H4 (cell line): ENCODE measurements around the gene PWP1. TPM values are rescaled to one million over a fixed set of nuclear protein-coding genes. Genes with fewer than 3 reads are reported as not detected.
A peak's percentile ranks its signal among the peaks of the same experiment; 100 is the strongest.

ENCODE experiments used
- DNase-seq: peaks from one replicate; pipeline ENCODE4 v3.0.0-alpha.2; 2015; ENCODE audit warnings: low spot score
- total RNA-seq: library from RNA; depleted of rRNA; stranded (reverse); fragments of >200 nt; shearing (Covaris generic); gene quantifications from 2 replicates; pipeline ENCODE4 v1.2.3, GENCODE V29; 2014; rRNA removed

Gene PWP1
- total RNA-seq: 78.2 and 80.7 TPM in 2 replicates

GRCh38 chr12:107685360-107686248, at the start of gene PWP1:
TSS of gene PWP1 (plus strand) at chr12:107685799. CDS start at chr12:107685900, 101 bp downstream.
- peak; percentile 90 for DNase-seq

DNA sequence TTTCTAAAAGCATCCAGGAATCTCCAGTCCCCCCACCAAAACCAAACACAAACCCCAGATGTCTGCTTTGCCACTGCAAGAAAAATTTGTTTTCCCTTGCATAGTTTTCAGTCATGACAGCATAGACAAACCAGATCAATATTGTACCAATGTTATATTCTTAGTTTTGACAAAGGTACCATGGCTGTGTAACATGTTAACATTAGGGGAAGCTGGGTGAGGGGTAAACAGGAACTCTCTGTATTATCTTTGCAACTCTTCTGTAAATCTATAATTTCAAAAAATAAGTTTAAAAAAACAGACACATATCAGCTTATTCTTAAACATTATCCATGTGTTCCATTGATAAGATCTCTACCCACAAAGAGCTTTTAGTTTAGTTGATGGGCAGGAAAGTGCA, 44.4 kb upstream of the PWP1 start:
- no peak for DNase-seq

DNA sequence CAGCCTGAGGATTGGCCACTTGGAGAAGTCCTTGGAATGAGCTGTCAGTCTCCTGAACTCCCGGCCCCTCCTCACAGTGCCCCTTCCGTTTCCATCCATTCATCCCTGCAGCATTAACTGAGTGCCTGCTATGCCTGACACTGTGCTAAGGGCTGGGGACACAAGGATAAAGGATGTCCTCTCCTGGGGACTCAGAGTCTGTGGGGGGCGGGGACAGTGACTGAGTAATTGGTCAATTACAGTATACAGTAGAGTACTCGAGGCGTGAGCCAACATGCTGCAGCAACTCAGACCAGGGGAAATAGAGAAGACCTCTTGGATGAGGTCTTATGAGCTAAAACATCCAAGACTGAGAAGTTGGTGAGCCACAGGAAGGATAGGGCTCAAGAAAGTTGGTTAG, 43.4 kb upstream of the PWP1 start:
- no peak for DNase-seq

DNA sequence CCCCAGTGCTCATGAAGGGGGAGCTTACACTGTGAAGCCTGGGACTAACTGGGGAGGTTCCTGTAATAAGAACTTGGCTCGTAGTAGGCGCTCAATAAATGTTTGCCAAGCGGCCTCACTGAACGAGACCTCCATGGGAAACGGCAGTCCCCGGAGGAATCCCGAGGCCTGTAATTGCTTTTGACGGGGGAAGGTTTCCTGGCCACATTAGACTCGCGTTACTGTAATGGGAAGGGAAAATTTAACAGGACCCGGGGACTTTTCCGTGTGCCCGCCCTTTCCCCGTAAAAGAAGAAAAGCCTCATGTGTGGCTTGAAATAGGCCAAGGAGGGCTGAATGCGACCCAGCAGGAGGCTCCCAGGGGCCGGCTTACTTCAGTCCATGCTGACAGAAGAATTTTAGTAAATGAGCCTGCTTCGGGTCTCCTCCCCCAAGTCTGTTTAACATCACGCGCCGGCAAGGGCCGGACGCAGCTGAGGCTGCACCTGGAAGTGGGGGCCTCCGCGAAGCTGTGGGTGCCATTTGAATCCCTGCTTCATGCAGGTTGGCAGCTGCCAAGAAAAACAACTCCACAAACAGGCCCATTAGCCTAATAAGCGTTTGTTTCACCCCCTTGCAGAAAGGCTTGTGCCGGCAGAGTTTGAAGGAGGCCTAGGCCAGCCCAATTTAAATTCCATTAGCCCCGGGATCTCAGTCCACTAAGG, 39.8 kb upstream of the PWP1 start:
- no peak for DNase-seq

- no peak for DNase-seq
These were observed 39.2 kb upstream of the PWP1 start for GRCh38 chr12:107646436-107646835.

DNA sequence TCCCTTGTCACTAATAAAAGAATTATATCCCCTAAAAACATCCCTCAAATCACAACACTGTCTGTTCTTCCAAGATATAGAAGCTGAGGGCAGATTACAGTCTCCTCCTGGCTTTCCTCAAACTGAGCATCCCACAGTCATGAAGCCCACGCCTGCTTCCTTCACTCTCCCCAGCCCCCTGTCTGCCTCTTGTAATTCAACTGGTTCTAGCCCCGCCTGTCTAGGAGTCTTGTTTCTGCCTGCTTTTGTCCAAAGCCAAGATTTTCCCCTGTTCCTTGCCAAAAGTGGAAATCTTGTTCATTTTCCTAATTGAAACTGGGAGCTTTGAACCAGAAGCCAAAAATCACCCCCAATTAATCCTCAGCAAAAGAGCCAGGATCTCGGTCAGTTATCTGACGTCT, 35.9 kb upstream of the PWP1 start:
- DNase-seq: no peak

GRCh38 chr12:107650977-107651376, 34.6 kb upstream of the PWP1 start:
- no peak for DNase-seq

- DNase-seq: no peak
These were observed 33.8 kb upstream of the PWP1 start for GRCh38 chr12:107651571-107652449.

- DNase-seq: no peak
These were observed 32.1 kb upstream of the PWP1 start for GRCh38 chr12:107653519-107653918.

- DNase-seq: no peak
These were observed 30.7 kb upstream of the PWP1 start for GRCh38 chr12:107654873-107655272.

GRCh38 chr12:107655281-107656065, 30.1 kb upstream of the PWP1 start:
- DNase-seq: no peak

- DNase-seq: no peak
These were observed 29.3 kb upstream of the PWP1 start for GRCh38 chr12:107656302-107656701.

DNA sequence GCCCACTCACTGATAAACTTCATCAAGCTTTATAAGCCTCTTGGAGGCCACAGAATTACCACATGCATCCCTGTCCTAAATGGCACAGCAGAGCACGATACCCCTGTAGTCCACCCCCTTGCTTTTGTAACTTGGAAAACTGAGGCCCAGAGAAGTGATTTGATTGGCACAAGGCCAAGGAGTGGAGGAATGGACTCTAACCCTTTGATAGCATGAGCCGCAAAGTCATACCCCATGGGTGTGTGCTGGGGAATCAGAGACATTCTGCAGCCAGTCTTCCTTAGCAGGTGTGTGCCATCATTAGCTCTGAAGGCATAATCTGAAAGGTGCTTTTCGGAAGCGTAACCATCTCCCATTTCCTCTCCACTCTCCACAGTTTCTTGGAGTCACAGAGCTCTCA, 28.5 kb upstream of the PWP1 start:
- no peak for DNase-seq

- no peak for DNase-seq
These were observed 28.0 kb upstream of the PWP1 start for GRCh38 chr12:107657621-107658020.

GRCh38 chr12:107660235-107660634, 25.4 kb upstream of the PWP1 start:
- no peak for DNase-seq

DNA sequence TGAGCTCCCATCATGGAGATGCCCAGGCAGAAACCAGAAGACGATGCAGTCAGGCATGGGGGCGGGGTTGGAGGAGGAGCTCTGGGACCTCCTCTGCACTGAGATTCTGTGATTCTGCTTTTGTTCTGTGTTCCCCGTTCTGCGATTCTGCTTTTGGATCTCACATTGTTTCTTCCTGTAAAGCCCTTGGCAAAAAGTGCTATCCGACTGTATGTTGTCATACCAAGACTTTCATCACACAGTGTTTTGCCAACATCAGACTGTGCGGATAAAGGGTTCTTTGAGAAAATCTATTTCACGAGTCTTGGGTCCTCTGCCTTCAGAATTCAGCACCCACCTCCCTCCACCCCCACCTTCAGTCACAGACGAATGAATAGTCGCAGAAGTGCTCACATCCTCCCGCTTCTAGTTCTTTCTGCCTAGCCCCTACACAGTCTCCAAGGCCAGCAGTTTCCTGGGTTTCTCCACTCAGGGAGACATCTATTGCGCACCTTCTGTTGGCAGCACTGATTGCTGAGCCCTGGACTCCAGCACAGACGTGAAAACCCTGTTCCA, 24.7 kb upstream of the PWP1 start:
- DNase-seq: no peak

- DNase-seq: no peak
These were observed 23.8 kb upstream of the PWP1 start for GRCh38 chr12:107661830-107662229.

- DNase-seq: no peak
These were observed 23.1 kb upstream of the PWP1 start for GRCh38 chr12:107662484-107662883.

GRCh38 chr12:107663277-107663676, 22.3 kb upstream of the PWP1 start:
- DNase-seq: no peak

DNA sequence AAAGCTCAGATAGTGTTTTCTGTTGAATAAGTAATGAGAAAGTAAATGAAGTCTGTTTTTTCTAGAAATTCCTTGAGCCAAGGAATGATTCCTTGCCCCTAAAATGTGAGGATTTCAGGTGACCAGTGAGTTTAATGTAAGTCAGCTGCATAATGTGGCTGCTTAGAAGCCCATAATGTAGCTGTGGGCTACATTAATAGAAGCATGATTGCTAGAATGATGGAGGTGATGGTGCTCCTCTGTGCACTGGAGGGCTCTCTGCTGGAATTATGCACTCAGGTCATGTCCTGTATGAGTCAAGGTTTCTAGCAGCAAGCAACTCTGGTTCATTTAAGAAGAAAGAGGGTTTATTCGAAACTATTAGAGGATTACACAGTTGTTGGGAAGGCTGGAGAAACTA, 19.6 kb upstream of the PWP1 start:
- no peak for DNase-seq

GRCh38 chr12:107667464-107667863, 18.1 kb upstream of the PWP1 start:
- DNase-seq: no peak
